ENCODE data around the gene DPP7.

DNA sequence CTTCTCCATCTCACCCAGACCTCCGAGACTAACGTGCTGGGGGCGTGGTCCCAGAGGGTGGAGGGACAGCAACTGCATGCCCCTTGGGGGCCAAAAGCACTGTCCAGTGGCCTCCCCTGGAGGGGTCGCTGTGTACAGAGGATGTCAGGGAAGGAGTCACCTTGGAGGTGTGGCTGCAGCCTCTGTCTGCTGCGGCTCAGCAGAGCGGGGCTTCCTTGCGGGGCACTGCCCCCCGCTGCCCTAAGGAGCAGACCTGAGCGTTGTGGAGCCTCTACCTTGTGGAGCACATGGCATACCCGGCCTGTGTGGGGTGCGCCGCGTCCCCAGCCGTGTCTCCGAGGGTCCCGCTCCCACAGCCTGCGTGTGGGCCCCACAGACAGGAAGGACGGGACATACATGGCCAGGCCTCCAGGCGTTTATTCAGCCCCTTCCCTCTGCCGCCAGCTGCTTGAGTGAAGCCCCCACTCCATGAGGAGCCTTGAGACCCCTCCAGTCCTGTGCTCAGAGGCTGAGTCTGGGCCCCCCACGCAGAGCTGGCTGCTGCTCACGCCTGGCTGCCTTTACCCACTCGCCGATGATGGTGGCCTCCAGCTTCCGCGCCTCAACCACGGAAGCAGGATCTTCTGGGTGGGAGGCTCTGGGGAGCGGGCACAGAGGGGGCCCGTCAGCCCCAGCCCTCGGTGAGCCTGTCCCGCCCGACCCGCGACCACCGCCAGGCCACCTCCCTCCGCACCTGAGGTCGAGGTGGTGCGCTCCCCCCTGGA is 4.2 kb downstream of the DPP7 start:
- TF ChIP-seq, protein P1, sequence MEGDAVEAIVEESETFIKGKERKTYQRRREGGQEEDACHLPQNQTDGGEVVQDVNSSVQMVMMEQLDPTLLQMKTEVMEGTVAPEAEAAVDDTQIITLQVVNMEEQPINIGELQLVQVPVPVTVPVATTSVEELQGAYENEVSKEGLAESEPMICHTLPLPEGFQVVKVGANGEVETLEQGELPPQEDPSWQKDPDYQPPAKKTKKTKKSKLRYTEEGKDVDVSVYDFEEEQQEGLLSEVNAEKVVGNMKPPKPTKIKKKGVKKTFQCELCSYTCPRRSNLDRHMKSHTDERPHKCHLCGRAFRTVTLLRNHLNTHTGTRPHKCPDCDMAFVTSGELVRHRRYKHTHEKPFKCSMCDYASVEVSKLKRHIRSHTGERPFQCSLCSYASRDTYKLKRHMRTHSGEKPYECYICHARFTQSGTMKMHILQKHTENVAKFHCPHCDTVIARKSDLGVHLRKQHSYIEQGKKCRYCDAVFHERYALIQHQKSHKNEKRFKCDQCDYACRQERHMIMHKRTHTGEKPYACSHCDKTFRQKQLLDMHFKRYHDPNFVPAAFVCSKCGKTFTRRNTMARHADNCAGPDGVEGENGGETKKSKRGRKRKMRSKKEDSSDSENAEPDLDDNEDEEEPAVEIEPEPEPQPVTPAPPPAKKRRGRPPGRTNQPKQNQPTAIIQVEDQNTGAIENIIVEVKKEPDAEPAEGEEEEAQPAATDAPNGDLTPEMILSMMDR (conservative IDR thresholded peaks at IDR 0.05; ENCODE audit: low read length) = no peak
- TF ChIP-seq EZH2phosphoT487 (IDR thresholded peaks at IDR 0.05; ENCODE audit: borderline replicate concordance, low read depth, low read length) = no peak

Measured in OCI-LY7 (cell line).